NCI-H226 (cell line): ENCODE results near the gene AKAP6.
A peak's percentile ranks its signal among the peaks of the same experiment; 100 is the strongest.

ENCODE experiments used
- DNase-seq: peaks from one replicate; pipeline ENCODE4 v3.0.0-alpha.2; 2015

Gene AKAP6

GRCh38 chr14:32633930-32634329 is 304.8 kb downstream of the AKAP6 start:
- no peak for DNase-seq

- peak; percentile 52 for DNase-seq
Measured at GRCh38 chr14:32635061-32635719, 306.1 kb downstream of the AKAP6 start.

- no peak for DNase-seq
Measured at GRCh38 chr14:32637582-32637981, 308.5 kb downstream of the AKAP6 start.

- no peak for DNase-seq
Measured at GRCh38 chr14:32639208-32639607, 310.1 kb downstream of the AKAP6 start.

- no peak for DNase-seq
Measured at GRCh38 chr14:32645551-32645950, 316.5 kb downstream of the AKAP6 start.

GRCh38 chr14:32648434-32648833 is 319.3 kb downstream of the AKAP6 start:
- DNase-seq: no peak

- no peak for DNase-seq
Measured at GRCh38 chr14:32650030-32650429, 320.9 kb downstream of the AKAP6 start.

- no peak for DNase-seq
Measured at GRCh38 chr14:32650665-32651064, 321.6 kb downstream of the AKAP6 start.

- DNase-seq: no peak
Measured at GRCh38 chr14:32654106-32654505, 325.0 kb downstream of the AKAP6 start.

- DNase-seq: no peak
Measured at GRCh38 chr14:32656601-32657000, 327.5 kb downstream of the AKAP6 start.

GRCh38 chr14:32657081-32657480 is 328.0 kb downstream of the AKAP6 start:
- DNase-seq: peak; percentile 16

GRCh38 chr14:32661216-32661615 is 332.1 kb downstream of the AKAP6 start:
- no peak for DNase-seq

GRCh38 chr14:32662211-32662610 is 333.1 kb downstream of the AKAP6 start:
- DNase-seq: peak; percentile 5

GRCh38 chr14:32666308-32666707 is 337.2 kb downstream of the AKAP6 start:
- DNase-seq: no peak

- no peak for DNase-seq
Measured at GRCh38 chr14:32667287-32667686, 338.2 kb downstream of the AKAP6 start.

- DNase-seq: no peak
Measured at GRCh38 chr14:32667791-32668190, 338.7 kb downstream of the AKAP6 start.

- DNase-seq: no peak
Measured at GRCh38 chr14:32669391-32669790, 340.3 kb downstream of the AKAP6 start.

- no peak for DNase-seq
Measured at GRCh38 chr14:32675433-32675832, 346.3 kb downstream of the AKAP6 start.

- no peak for DNase-seq
Measured at GRCh38 chr14:32677129-32677780, 348.2 kb downstream of the AKAP6 start.

- no peak for DNase-seq
Measured at GRCh38 chr14:32678088-32678487, 349.0 kb downstream of the AKAP6 start.

GRCh38 chr14:32679927-32680612 is 351.0 kb downstream of the AKAP6 start:
- DNase-seq: no peak

- no peak for DNase-seq
Measured at GRCh38 chr14:32681598-32681997, 352.5 kb downstream of the AKAP6 start.

- DNase-seq: no peak
Measured at GRCh38 chr14:32682214-32682613, 353.1 kb downstream of the AKAP6 start.

- DNase-seq: no peak
Measured at GRCh38 chr14:32683679-32684078, 354.6 kb downstream of the AKAP6 start.
